ENCODE results near the gene ZNRF3. TPM values are rescaled to one million over a fixed set of nuclear protein-coding genes. Genes with fewer than 3 reads are reported as not detected.

ZNRF3 gene
- polyA plus RNA-seq, 1 donor (not counting 4 experiments of a cell fraction or from before 2014, with no cell fraction given): 2.6 TPM

- no peaks in the 10 kb centered on the region for H4K20me1 ChIP-seq (ENCODE audit: control insufficient read depth, extremely low read depth, insufficient read depth, low read length)
- dilution Hi-C loops (cut with MboI; ENCODE audit: extremely low pct_ligation_motif_present, low sequenced_read_pairs): no loop called here
- DNase-seq (ENCODE audit: low read depth, low spot score): no peak
- no peak overlapping the region for H3K27ac ChIP-seq (ENCODE audit: control insufficient read depth, insufficient read depth, low read length)
- no peak overlapping the region for H3K4me2 ChIP-seq (ENCODE audit: control insufficient read depth, extremely low read depth, insufficient read depth, low read depth, low read length)
- no peak overlapping the region for H3K4me3 ChIP-seq (ENCODE audit: control insufficient read depth in 2 of 3, extremely low read depth in 1 of 3, insufficient read depth in 2 of 3, low read depth in 1 of 3, low read length in 3 of 3)
- no peak for TF ChIP-seq EZH2 (IDR thresholded peaks at IDR 0.05; ENCODE audit: low read length)
- TF ChIP-seq CTCF (optimal IDR thresholded peaks at IDR 0.05 in 1 of 3, IDR thresholded peaks at IDR 0.05 in 1 of 3, conservative IDR thresholded peaks at IDR 0.05 in 1 of 3; ENCODE audit: extremely low read depth in 1 of 3, insufficient read depth in 2 of 3, low read length in 3 of 3): no peak
- H3K9ac ChIP-seq (ENCODE audit: control insufficient read depth, extremely low read depth, insufficient read depth, low read length): no peak overlapping the region
- H3K79me2 ChIP-seq (ENCODE audit: control insufficient read depth, insufficient read depth, low read length): no peaks in the 10 kb centered on the region
- no peak overlapping the region for H2AFZ ChIP-seq (ENCODE audit: control insufficient read depth, low read length)
- H3K27me3 ChIP-seq (ENCODE audit: control insufficient read depth, extremely low read depth, insufficient read depth, low read length): no peaks in the 10 kb centered on the region
- peaks cover 0 to 2% of the 10 kb centered on the region in 2 experiments for H3K36me3 ChIP-seq (ENCODE audit: control insufficient read depth in 2 of 2, extremely low read depth in 1 of 2, insufficient read depth in 2 of 2, low read length in 2 of 2)
- H3K4me1 ChIP-seq (ENCODE audit: control insufficient read depth, extremely low read depth, insufficient read depth, low read length): no peaks in the 10 kb centered on the region
- no peaks in the 10 kb centered on the region for H3K9me1 ChIP-seq (ENCODE audit: control insufficient read depth, extremely low read depth, insufficient read depth, low read length)
- FAIRE-seq: no peak
- no peaks in the 10 kb centered on the region for H3K9me3 ChIP-seq (ENCODE audit: control insufficient read depth, low read depth, low read length)
Measured at GRCh38 chr22:29023172-29023796, 139.9 kb downstream of the ZNRF3 start.

- no peak for FAIRE-seq
- dilution Hi-C loops (cut with MboI; ENCODE audit: extremely low pct_ligation_motif_present, low sequenced_read_pairs): no loop called here
- no peak overlapping the region for H3K27ac ChIP-seq (ENCODE audit: control insufficient read depth, insufficient read depth, low read length)
Measured at GRCh38 chr22:29026579-29026978, 143.2 kb downstream of the ZNRF3 start.

More at GRCh38 chr22:29026579-29026978, 143.2 kb downstream of the ZNRF3 start:
- no peaks in the 10 kb centered on the region for H4K20me1 ChIP-seq (ENCODE audit: control insufficient read depth, extremely low read depth, insufficient read depth, low read length)
- H3K9me3 ChIP-seq (ENCODE audit: control insufficient read depth, low read depth, low read length): no peaks in the 10 kb centered on the region
- DNase-seq (ENCODE audit: low read depth, low spot score): no peak
- peaks cover 19% of the 10 kb centered on the region for H3K4me1 ChIP-seq (ENCODE audit: control insufficient read depth, extremely low read depth, insufficient read depth, low read length)
- no peaks in the 10 kb centered on the region for H3K9me1 ChIP-seq (ENCODE audit: control insufficient read depth, extremely low read depth, insufficient read depth, low read length)
- H3K4me2 ChIP-seq (ENCODE audit: control insufficient read depth, extremely low read depth, insufficient read depth, low read depth, low read length): no peak overlapping the region
- H3K9ac ChIP-seq (ENCODE audit: control insufficient read depth, extremely low read depth, insufficient read depth, low read length): no peak overlapping the region
- H3K27me3 ChIP-seq (ENCODE audit: control insufficient read depth, extremely low read depth, insufficient read depth, low read length): no peaks in the 10 kb centered on the region
- H2AFZ ChIP-seq (ENCODE audit: control insufficient read depth, low read length): no peak overlapping the region
- H3K36me3 ChIP-seq (ENCODE audit: control insufficient read depth in 2 of 2, extremely low read depth in 1 of 2, insufficient read depth in 2 of 2, low read length in 2 of 2): peaks cover 0 to 2% of the 10 kb centered on the region in 2 experiments
- H3K4me3 ChIP-seq (ENCODE audit: control insufficient read depth in 2 of 3, extremely low read depth in 1 of 3, insufficient read depth in 2 of 3, low read depth in 1 of 3, low read length in 3 of 3): no peak overlapping the region
- H3K79me2 ChIP-seq (ENCODE audit: control insufficient read depth, insufficient read depth, low read length): no peaks in the 10 kb centered on the region
- no peak for TF ChIP-seq CTCF (optimal IDR thresholded peaks at IDR 0.05 in 1 of 3, IDR thresholded peaks at IDR 0.05 in 1 of 3, conservative IDR thresholded peaks at IDR 0.05 in 1 of 3; ENCODE audit: extremely low read depth in 1 of 3, insufficient read depth in 2 of 3, low read length in 3 of 3)
